ENCODE measurements around the gene CAVIN3. TPM values are rescaled to one million over a fixed set of nuclear protein-coding genes. Genes with fewer than 3 reads are reported as not detected.
A peak's percentile ranks its signal among the peaks of the same experiment; 100 is the strongest.

CAVIN3 gene
- total and polyA plus RNA-seq, 2 donors (not counting 3 experiments of a cell fraction or from before 2014, with no cell fraction given), result 153 to 241 TPM

GRCh38 chr11:6326985-6327384, 6.7 kb upstream of the CAVIN3 start:
- FAIRE-seq, result peak; percentile 78

More at GRCh38 chr11:6326985-6327384, 6.7 kb upstream of the CAVIN3 start:
- Histone ChIP-seq H3K79me2 (ENCODE audit: control insufficient read depth, insufficient read depth, low read length) (no peaks in the 10 kb centered on the region), H3K9me3 (replicated peaks; ENCODE audit: control insufficient read depth, insufficient read depth, low read length) (no peaks in the 10 kb centered on the region), H3K4me2 (ENCODE audit: insufficient read depth, low read length) (peak overlapping the region; percentile 88), H3K9me1 (replicated peaks; ENCODE audit: control insufficient read depth, extremely low read depth, insufficient read depth, low read length) (no peaks in the 10 kb centered on the region), H3K36me3 (ENCODE audit: control insufficient read depth in 2 of 2, extremely low read depth in 1 of 2, insufficient read depth in 2 of 2, low read length in 2 of 2) (no peaks in the 10 kb centered on the region), H3K27ac (ENCODE audit: insufficient read depth, low read depth, low read length) (peak overlapping the region; percentile 73), H3K4me1 (ENCODE audit: control insufficient read depth, extremely low read depth, insufficient read depth, low read length) (peaks cover 30% of the 10 kb centered on the region), H3K4me3 (replicated peaks in 1 of 3; ENCODE audit: insufficient read depth in 1 of 3, low read depth in 1 of 3, low read length in 3 of 3) (no peak overlapping the region), H3K27me3 (ENCODE audit: control insufficient read depth in 2 of 2, insufficient read depth in 2 of 2, low read length in 2 of 2) (no peaks in the 10 kb centered on the region), H4K20me1 (replicated peaks; ENCODE audit: control insufficient read depth, extremely low read depth, insufficient read depth, low read length) (no peaks in the 10 kb centered on the region), H3K9ac (replicated peaks; ENCODE audit: extremely low read depth, insufficient read depth, low read length) (peak overlapping the region; percentile 44), H2AFZ (ENCODE audit: low read depth, low read length) (peak overlapping the region; percentile 88)
- DNase-seq (ENCODE audit: low read depth, low spot score), result peak; percentile 61
- CTCF ChIA-PET, result interaction anchor here (0.6 to 4.1 kb wide), 11 partner anchors 9 to 52 kb away, joined by 3 to 35 read pairs (median 5); no protein-coding TSS in a partner anchor
- TF ChIP-seq CTCF (IDR thresholded peaks at IDR 0.05; ENCODE audit: extremely low read depth in 1 of 2, insufficient read depth in 1 of 2, low read depth in 1 of 2, low read length in 2 of 2) (no peak), JUN (IDR thresholded peaks at IDR 0.05; ENCODE audit: borderline replicate concordance, insufficient read depth, insufficient read length, low read depth) (peak; percentile 17), EZH2 (IDR thresholded peaks at IDR 0.05; ENCODE audit: borderline replicate concordance, low read depth, low read length, severe bottlenecking) (no peak), MAX (IDR thresholded peaks at IDR 0.05; ENCODE audit: insufficient read depth, insufficient read length) (no peak), POLR2AphosphoS5 (IDR thresholded peaks at IDR 0.05; ENCODE audit: insufficient read depth, low read depth, low read length) (no peak), MYC (IDR thresholded peaks at IDR 0.05; ENCODE audit: low read depth, low read length) (no peak), FOS (IDR thresholded peaks at IDR 0.05; ENCODE audit: borderline replicate concordance, insufficient read depth, low read length) (peak; percentile 10), POLR2A (IDR thresholded peaks at IDR 0.05; ENCODE audit: low read depth, low read length) (peak; percentile 52), GATA2 (IDR thresholded peaks at IDR 0.05; ENCODE audit: insufficient read depth, insufficient read length, low read depth, low read length) (no peak)
- intact Hi-C loops (cut with micrococcal nuclease), result loop anchor here (1.0 to 10.0 kb wide), 2 partner anchors 8 to 1278 kb away; no protein-coding TSS in a partner anchor
- POLR2A ChIA-PET, result no interaction called here
- no TSS peak for BruUV-seq (replicated peaks)
- dilution Hi-C loops (cut with MboI; ENCODE audit: extremely low pct_ligation_motif_present, low sequenced_read_pairs), result no loop called here
